Activated T-cell treated with anti-CD3 and anti-CD28 coated beads, Interleukin-2, amount 50 U/mL, for 48 hours (primary cell): ENCODE results near the gene THRSP.
"Not testable (repeated sequence)": the region's sequence is repeated elsewhere in the genome, so short reads cannot be mapped to it uniquely, and the experiment has no call there.

Experiments used
- DNase-seq, 2 experiments: peaks; one replicate each; pipeline ENCODE4 v3.0.0-alpha.2; 2020

Gene THRSP

GRCh38 chr11:78039391-78039918 is 24.2 kb upstream of the THRSP start:
- DNase-seq: no peak

GRCh38 chr11:78039919-78040671 is 23.6 kb upstream of the THRSP start:
- peak; percentile 56 to 64 for DNase-seq

- peak; percentile 22 to 27 for DNase-seq
Measured at GRCh38 chr11:78040691-78041379, 22.8 kb upstream of the THRSP start.

- DNase-seq: not testable (repeated sequence)
Measured at GRCh38 chr11:78041380-78041719, 22.3 kb upstream of the THRSP start.

GRCh38 chr11:78041843-78042440 is 21.7 kb upstream of the THRSP start:
- no peak for DNase-seq

GRCh38 chr11:78044706-78045105 is 19.0 kb upstream of the THRSP start:
- no peak for DNase-seq

GRCh38 chr11:78045851-78046485 is 17.7 kb upstream of the THRSP start:
- DNase-seq: peak; percentile 86 to 89

- no peak for DNase-seq
Measured at GRCh38 chr11:78046486-78046854, 17.2 kb upstream of the THRSP start.

GRCh38 chr11:78048561-78048960 is 15.1 kb upstream of the THRSP start:
- DNase-seq: no peak

- DNase-seq: no peak
Measured at GRCh38 chr11:78049348-78049747, 14.3 kb upstream of the THRSP start.

GRCh38 chr11:78050964-78051831 is 12.5 kb upstream of the THRSP start:
- DNase-seq: no peak

GRCh38 chr11:78054971-78055370 is 8.7 kb upstream of the THRSP start:
- no peak for DNase-seq

- no peak for DNase-seq
Measured at GRCh38 chr11:78056093-78056492, 7.6 kb upstream of the THRSP start.

GRCh38 chr11:78057462-78058055 is 6.1 kb upstream of the THRSP start:
- DNase-seq: no peak

- not testable (repeated sequence) for DNase-seq
Measured at GRCh38 chr11:78059749-78060328, 3.8 kb upstream of the THRSP start.

- DNase-seq: no peak
Measured at GRCh38 chr11:78060533-78060932, 3.1 kb upstream of the THRSP start.

- DNase-seq: no peak
Measured at GRCh38 chr11:78061088-78061920, 2.4 kb upstream of the THRSP start.

GRCh38 chr11:78061921-78062311 is 1.7 kb upstream of the THRSP start:
- no peak for DNase-seq

GRCh38 chr11:78062671-78063070 is 990 bp upstream of the THRSP start:
- DNase-seq: no peak

GRCh38 chr11:78065203-78065602 is 1.5 kb downstream of the THRSP start:
- DNase-seq: no peak

- no peak for DNase-seq
Measured at GRCh38 chr11:78066471-78066870, 2.8 kb downstream of the THRSP start.
